Activated T-cell treated with anti-CD3 and anti-CD28 coated beads, Interleukin-2, amount 50 U/mL, for 24 hours (primary cell): ENCODE results near the gene ANKRD55.
"Not testable (repeated sequence)": the region's sequence is repeated elsewhere in the genome, so short reads cannot be mapped to it uniquely, and the experiment has no call there.

Source experiments
- DNase-seq: peaks from one replicate; pipeline ENCODE4 v3.0.0-alpha.2; 2020
- H3K27ac Mint-ChIP-seq: 2 replicates; pipeline ENCODE4 v1.8.0; 2020; ENCODE audit warnings: mild to moderate bottlenecking, mixed read lengths
- H3K27me3 Mint-ChIP-seq: 2 replicates; pipeline ENCODE4 v1.8.0; 2020; ENCODE audit warnings: mixed read lengths
- H3K36me3 Mint-ChIP-seq: 2 replicates; pipeline ENCODE4 v1.8.0; 2020; ENCODE audit warnings: low read depth, mixed read lengths
- H3K4me1 Mint-ChIP-seq: 2 replicates; pipeline ENCODE4 v1.8.0; 2020; ENCODE audit warnings: low read depth, mixed read lengths
- H3K4me3 Mint-ChIP-seq: 2 replicates; pipeline ENCODE4 v1.8.0; 2020; ENCODE audit warnings: mild to moderate bottlenecking, moderate library complexity, mixed read lengths
- H3K9me3 Mint-ChIP-seq: 2 replicates; pipeline ENCODE4 v1.8.0; 2020; ENCODE audit warnings: mixed read lengths

ANKRD55 gene

DNA sequence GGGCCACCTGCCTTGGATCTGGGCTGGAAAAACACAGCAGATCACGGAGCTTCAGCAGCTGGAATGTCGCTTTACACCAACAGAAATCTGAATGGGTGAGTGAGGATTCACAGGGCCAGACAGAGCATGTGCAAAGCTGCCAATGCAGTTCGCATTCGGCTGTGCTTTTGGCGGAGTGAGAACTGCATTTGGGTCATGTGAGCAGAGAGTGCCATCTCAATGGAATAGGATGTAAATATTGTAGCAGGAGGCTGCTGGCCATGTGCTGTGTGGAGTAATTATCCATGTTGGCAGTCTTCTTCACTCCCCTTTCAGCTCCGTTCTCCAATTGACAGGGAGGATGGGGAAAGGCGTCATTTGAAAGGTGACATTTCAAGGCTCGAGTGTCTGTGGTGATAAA, at the start of gene ANKRD55:
Gene ANKRD55 (minus strand): TSS at position 101 of the 400 bp plus-strand sequence. CDS start 417 bp downstream, outside the sequence.
- H3K36me3 Mint-ChIP-seq: no peaks in the 10 kb centered on the region
- peaks cover 8% of the 10 kb centered on the region for H3K4me1 Mint-ChIP-seq
- DNase-seq: no peak
- H3K4me3 Mint-ChIP-seq: no peak within 1 kb of the TSS
- H3K27me3 Mint-ChIP-seq: peaks cover 8% of the 10 kb centered on the region
- no peaks in the 10 kb centered on the region for H3K9me3 Mint-ChIP-seq
- H3K27ac Mint-ChIP-seq: no peak within 1 kb of the TSS

DNA sequence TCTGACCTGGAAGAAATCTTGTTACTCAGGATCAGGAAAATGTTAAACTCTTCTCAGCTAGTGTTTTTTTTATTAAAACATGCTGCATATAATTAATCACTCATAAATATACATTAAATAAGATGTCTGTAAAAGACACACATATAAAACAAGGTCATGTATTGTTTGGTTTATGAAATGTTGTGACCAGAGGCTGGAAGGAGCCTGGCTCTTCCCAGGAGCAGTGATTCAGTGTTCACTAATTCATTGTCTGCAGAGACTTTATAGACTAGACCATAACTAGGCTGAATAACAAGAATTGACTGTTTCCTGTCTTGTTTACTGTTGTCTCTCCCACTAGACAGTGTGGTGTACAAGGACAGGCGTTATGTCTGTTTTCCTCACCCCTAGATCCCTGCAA, 49.1 kb upstream of the ANKRD55 start:
- no peak overlapping the region for H3K27ac Mint-ChIP-seq
- no peak overlapping the region for H3K4me3 Mint-ChIP-seq
- H3K36me3 Mint-ChIP-seq: no peaks in the 10 kb centered on the region
- DNase-seq: no peak
- H3K9me3 Mint-ChIP-seq: peaks cover 2% of the 10 kb centered on the region
- no peaks in the 10 kb centered on the region for H3K27me3 Mint-ChIP-seq
- H3K4me1 Mint-ChIP-seq: no peaks in the 10 kb centered on the region

DNA sequence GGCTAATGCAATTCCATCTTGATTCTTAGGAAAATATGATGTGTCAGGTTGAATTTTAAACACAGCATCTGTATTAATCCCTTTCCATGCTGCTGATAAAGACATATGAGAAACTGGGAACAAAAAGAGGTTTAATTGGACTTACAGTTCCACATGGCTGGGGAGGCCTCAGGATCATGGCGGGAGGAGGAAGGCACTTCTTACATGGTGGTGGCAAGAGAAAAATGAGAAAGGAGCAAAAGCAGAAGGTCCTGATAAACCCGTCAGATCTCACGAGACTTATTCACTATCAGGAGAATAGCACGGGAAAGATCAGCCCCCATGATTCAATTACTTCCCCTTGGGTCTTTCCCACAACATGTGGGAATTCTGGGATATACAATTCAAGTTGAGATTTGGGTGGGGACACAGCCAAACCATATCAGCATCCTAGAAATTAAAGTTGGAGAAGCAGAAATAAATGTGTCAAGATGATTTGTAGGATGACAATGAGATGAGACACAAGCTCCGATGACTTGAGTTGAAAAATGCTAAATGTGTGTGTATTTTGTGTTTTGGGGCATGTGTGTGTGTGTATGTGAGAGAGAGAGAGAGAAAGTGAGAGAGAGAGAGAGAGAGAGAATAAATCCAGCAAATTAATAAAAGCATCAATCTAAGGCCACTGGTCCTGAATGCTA, 48.5 kb upstream of the ANKRD55 start:
- Mint-ChIP-seq H3K27ac (no peak overlapping the region), H3K4me1 (no peaks in the 10 kb centered on the region), H3K4me3 (no peak overlapping the region), H3K36me3 (no peaks in the 10 kb centered on the region), H3K9me3 (peaks cover 2% of the 10 kb centered on the region), H3K27me3 (no peaks in the 10 kb centered on the region)
- DNase-seq: no peak

DNA sequence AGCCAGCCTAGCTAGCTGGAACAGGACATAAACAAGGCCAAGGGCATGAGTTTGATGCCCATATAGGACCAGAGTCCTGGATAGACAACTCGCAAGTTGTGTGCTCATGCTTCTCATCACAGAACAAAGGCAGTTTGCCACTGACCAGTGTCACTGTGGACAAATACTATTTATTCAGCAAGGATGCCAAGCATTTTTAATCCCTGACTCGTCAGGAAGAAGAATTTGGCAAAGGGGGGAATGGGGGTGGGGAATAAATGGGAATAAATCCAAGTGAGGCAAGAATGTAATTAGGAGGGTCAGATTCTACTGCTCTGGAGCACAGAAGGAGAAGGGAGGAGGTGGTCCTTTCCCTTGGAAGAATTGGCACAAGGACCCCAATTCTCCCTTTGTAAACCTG, 46.8 kb upstream of the ANKRD55 start:
- Mint-ChIP-seq H3K9me3 (peaks cover 2% of the 10 kb centered on the region), H3K27ac (no peak overlapping the region), H3K36me3 (no peaks in the 10 kb centered on the region), H3K4me3 (no peak overlapping the region), H3K4me1 (no peaks in the 10 kb centered on the region), H3K27me3 (no peaks in the 10 kb centered on the region)
- no peak for DNase-seq

DNA sequence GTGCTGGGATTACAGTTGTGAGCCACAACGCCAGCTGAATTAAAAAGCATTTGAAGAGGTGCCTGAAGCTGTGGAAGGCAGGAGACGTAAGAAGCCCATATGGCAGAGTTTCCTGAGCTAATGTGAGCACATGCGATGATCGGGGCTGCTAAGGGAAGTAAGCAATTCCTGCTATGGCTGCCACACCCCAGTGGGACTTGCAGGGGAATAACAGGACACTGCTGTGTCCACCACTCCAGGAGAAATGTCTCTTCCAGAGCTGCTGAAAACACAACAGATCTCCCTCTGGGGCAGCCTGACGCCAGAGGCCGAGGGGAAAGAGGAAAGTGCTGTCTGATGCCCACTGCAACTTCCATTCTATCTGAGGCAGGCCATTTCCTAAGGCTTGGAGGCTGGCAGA, 46.2 kb upstream of the ANKRD55 start:
- no peaks in the 10 kb centered on the region for H3K36me3 Mint-ChIP-seq
- no peak for DNase-seq
- H3K4me1 Mint-ChIP-seq: no peaks in the 10 kb centered on the region
- H3K9me3 Mint-ChIP-seq: no peaks in the 10 kb centered on the region
- H3K27me3 Mint-ChIP-seq: no peaks in the 10 kb centered on the region
- H3K4me3 Mint-ChIP-seq: no peak overlapping the region
- no peak overlapping the region for H3K27ac Mint-ChIP-seq

GRCh38 chr5:56278335-56278753, 45.2 kb upstream of the ANKRD55 start:
- Mint-ChIP-seq H3K36me3 (no peaks in the 10 kb centered on the region), H3K27ac (no peak overlapping the region), H3K9me3 (no peaks in the 10 kb centered on the region), H3K4me1 (no peaks in the 10 kb centered on the region), H3K27me3 (no peaks in the 10 kb centered on the region), H3K4me3 (no peak overlapping the region)
- no peak for DNase-seq

DNA sequence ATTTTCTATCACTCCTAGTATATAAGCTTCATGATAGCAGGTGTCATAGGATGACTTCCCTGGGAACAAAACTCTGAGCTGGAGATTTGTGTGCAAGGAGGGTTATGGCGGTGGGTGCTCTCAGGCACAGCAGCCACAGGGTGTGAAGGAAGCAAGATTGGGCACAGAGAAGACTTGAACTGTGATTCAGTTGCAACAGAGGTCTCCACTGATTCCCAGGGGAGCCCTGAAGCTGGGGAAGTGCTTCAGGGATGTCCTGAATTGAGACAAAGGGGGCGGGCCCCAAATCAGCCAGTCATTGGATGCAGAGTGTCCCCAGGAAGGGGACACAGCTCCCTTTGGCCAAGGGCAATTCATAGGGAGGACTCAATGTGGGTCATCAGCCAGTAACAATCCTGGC, 44.4 kb upstream of the ANKRD55 start:
- no peak overlapping the region for H3K27ac Mint-ChIP-seq
- H3K4me1 Mint-ChIP-seq: no peaks in the 10 kb centered on the region
- H3K9me3 Mint-ChIP-seq: no peaks in the 10 kb centered on the region
- H3K4me3 Mint-ChIP-seq: no peak overlapping the region
- H3K27me3 Mint-ChIP-seq: no peaks in the 10 kb centered on the region
- no peak for DNase-seq
- H3K36me3 Mint-ChIP-seq: no peaks in the 10 kb centered on the region

DNA sequence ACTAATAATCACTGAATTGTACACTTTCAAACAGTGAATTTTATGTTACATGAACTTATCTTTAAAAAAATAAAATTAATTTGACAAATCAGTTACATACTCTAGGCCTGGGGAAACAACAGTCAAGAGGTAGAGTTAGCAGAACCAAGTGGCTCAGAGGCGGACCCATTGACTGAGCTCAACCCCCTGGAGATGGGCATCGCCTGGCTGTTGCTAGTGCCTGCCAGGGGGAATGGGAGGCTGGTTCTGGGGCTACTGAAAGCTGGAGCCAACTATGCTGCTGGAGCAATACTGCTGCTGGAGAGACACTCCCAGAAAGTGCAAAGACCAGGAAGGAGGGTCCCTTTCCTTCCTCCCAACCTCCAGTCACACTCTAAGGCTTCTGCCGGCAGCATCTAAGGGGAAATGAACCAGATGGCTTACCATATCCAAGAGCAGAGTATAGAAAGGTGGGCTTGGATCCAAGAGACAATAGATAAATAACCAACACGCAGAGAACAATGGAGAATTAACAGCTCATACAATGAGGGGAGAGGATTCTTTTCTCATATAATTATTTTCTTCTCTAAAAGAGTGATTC, 40.3 kb upstream of the ANKRD55 start:
- H3K27ac Mint-ChIP-seq: no peak overlapping the region
- H3K36me3 Mint-ChIP-seq: no peaks in the 10 kb centered on the region
- no peaks in the 10 kb centered on the region for H3K9me3 Mint-ChIP-seq
- H3K4me1 Mint-ChIP-seq: peaks cover 21% of the 10 kb centered on the region
- H3K4me3 Mint-ChIP-seq: no peak overlapping the region
- no peaks in the 10 kb centered on the region for H3K27me3 Mint-ChIP-seq
- no peak for DNase-seq

DNA sequence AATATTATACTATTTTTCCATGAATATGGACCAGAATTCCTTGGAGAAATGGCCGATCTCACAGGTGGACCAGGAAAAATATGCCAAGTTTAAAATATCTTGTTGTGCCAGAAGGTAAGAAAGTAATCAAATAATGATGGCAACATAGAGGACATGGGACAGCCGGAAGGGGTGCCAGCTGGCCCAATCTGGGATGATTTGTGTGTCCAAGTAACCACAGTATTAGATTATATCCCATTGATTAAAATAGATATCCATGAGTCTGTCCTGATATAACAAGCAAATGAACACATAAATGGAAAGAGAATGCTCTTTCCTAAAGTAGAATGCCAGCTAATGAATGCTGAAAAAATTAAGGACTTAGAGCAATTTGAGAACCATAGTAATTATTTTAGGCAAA, 39.6 kb upstream of the ANKRD55 start:
- Mint-ChIP-seq H3K9me3 (no peaks in the 10 kb centered on the region), H3K27me3 (no peaks in the 10 kb centered on the region), H3K36me3 (no peaks in the 10 kb centered on the region), H3K27ac (no peak overlapping the region), H3K4me3 (no peak overlapping the region), H3K4me1 (peaks cover 21% of the 10 kb centered on the region)
- no peak for DNase-seq

DNA sequence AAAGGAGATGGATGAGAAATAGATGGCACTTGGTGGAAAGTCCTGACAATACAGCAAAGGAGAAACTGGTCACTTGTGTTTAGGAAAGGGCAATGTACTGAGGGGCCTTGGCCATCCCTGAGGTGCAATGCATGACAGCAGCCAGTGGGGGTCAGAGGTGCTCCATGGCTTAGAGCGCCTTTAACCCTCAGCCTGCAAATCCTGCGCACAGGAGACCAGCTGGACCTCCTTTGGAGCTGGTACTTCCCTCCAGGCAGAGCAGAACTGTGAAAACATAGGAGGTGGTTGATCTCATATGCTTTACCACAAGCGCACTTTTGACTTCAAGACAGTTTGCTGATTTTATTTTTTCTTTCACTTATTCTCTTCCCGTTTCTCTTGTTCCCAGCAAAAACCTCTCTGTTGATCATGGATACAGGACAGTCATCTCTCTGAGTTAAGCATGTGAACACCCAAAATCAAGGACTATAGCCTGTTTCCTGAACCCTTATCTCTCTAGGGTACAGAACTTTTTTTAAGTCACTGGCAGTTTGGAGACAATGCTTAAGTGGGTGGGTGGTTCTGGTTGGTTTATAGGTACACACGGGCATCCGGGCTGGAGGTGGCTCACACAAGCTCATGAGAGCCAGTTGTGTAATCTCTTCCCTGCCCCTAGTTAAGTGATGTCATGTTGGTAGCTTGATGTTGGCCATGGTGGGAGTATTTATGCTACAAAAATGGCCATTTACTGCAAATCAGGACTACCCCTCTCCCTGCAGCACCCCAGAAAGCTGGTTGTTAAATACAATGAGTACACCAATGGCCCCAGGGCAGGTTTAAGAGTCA, 37.6 kb upstream of the ANKRD55 start:
- Mint-ChIP-seq H3K27ac (peak overlapping the region; percentile 74), H3K9me3 (no peaks in the 10 kb centered on the region), H3K4me1 (peaks cover 21% of the 10 kb centered on the region), H3K36me3 (no peaks in the 10 kb centered on the region), H3K4me3 (peak overlapping the region; percentile 39), H3K27me3 (no peaks in the 10 kb centered on the region)
- DNase-seq: peak; percentile 85

GRCh38 chr5:56270058-56270457, 36.9 kb upstream of the ANKRD55 start:
- Mint-ChIP-seq H3K36me3 (no peaks in the 10 kb centered on the region), H3K9me3 (no peaks in the 10 kb centered on the region), H3K27ac (peak overlapping the region; percentile 74)

DNA sequence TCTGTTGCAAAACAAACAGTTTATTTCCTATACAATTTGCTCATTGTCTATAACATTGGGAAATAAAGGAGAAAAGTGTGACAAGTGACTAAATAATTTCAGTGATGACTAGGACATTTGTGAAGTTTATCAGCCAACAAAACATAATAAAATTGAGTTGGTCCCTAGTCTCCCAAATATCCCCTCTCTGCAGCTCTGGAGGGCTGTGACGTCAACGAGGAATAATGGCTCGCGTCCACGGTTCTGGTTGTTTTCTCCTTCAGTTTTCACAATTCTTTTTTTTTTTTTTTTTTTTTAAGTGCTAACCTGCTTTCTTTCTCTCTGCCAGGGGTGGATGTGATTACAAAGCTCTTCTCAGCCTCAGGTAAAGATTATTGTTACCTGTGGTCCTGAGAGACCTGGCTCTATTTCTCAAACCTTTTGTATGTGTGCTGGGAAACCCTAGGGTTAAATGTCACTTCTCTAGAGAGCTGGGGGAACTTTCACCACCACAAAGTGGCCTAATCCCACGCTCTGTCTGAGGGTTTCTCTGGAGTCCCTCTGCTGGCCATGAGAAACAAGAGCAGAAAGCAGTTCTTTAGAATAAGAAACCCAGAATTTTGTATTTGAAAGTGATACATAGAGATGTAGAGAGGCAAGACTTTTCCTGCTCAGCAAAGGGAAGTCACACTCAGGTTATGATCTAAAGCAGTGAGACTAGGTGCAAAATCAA, 36.2 kb upstream of the ANKRD55 start:
- H3K27ac Mint-ChIP-seq: no peak overlapping the region
- no peaks in the 10 kb centered on the region for H3K27me3 Mint-ChIP-seq
- H3K4me3 Mint-ChIP-seq: no peak overlapping the region
- H3K9me3 Mint-ChIP-seq: no peaks in the 10 kb centered on the region
- H3K4me1 Mint-ChIP-seq: peaks cover 21% of the 10 kb centered on the region
- DNase-seq: no peak
- H3K36me3 Mint-ChIP-seq: no peaks in the 10 kb centered on the region

More at GRCh38 chr5:56270058-56270457, 36.9 kb upstream of the ANKRD55 start:
- no peaks in the 10 kb centered on the region for H3K27me3 Mint-ChIP-seq
- DNase-seq: no peak
- H3K4me3 Mint-ChIP-seq: no peak overlapping the region
- peaks cover 21% of the 10 kb centered on the region for H3K4me1 Mint-ChIP-seq

GRCh38 chr5:56268707-56269106, 35.6 kb upstream of the ANKRD55 start:
- not testable (repeated sequence) for H3K27me3 Mint-ChIP-seq, H3K27ac Mint-ChIP-seq, H3K4me3 Mint-ChIP-seq, DNase-seq, H3K9me3 Mint-ChIP-seq, H3K36me3 Mint-ChIP-seq
- H3K4me1 Mint-ChIP-seq: peaks cover 21% of the 10 kb centered on the region

DNA sequence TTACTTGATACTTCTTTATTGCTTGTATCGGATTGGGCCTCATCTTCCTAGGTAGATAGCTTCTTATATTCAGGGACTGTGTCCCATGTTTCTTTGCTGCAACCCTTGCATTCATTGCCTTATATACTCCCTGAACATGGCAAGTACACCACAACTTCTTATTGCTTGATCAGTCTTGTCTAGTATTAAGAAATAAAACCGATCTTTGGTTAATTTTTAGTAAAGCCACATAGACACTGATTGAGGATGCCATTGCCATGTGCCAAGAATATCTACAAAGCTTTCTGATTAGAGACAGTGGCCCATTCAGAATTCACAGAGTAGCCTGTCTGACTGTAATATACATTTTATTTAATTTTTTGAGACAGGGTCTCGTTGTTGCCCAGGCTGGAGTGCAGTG, 34.7 kb upstream of the ANKRD55 start:
- H3K27ac Mint-ChIP-seq: no peak overlapping the region
- peaks cover 21% of the 10 kb centered on the region for H3K4me1 Mint-ChIP-seq
- H3K4me3 Mint-ChIP-seq: no peak overlapping the region
- no peaks in the 10 kb centered on the region for H3K27me3 Mint-ChIP-seq
- H3K36me3 Mint-ChIP-seq: no peaks in the 10 kb centered on the region
- no peaks in the 10 kb centered on the region for H3K9me3 Mint-ChIP-seq
- no peak for DNase-seq
